Liver (tissue), 9 donors: ENCODE measurements around the gene CYB5A. TPM values are rescaled to one million over a fixed set of nuclear protein-coding genes. Genes with fewer than 3 reads are reported as not detected.

Experiments used
- DNase-seq: peaks from one replicate; pipeline ENCODE4 v3.0.0-alpha.2; 2017; ENCODE audit warnings: low spot score
- H3K27ac ChIP-seq, 2 donors: one replicate each; pipeline ENCODE4 v1.7.0; 2013; ENCODE audit warnings: inconsistent platforms in 2 of 2, low read length in 2 of 2, control low read depth in 1 of 2, low read depth in 1 of 2, mild to moderate bottlenecking in 1 of 2
- H3K27me3 ChIP-seq, 4 donors: one replicate each; pipeline versions ENCODE4 v1.6.1 to v1.7.0; 2013; ENCODE audit warnings: low read length in 3 of 4, inconsistent platforms in 1 of 4, mild to moderate bottlenecking in 1 of 4, moderate library complexity in 1 of 4; ENCODE audit not compliant: control insufficient read depth in 4 of 4, insufficient read depth in 4 of 4
- H3K36me3 ChIP-seq, 4 donors: one replicate each; pipeline versions ENCODE4 v1.6.1 to v1.7.0; 2013; ENCODE audit warnings: low read length in 3 of 4, mild to moderate bottlenecking in 3 of 4, low read depth in 1 of 4, moderate library complexity in 1 of 4; ENCODE audit not compliant: control insufficient read depth in 4 of 4, insufficient read depth in 3 of 4
- H3K4me1 ChIP-seq, 4 donors: one replicate each; pipeline versions ENCODE4 v1.6.1 to v1.7.0; 2013; ENCODE audit warnings: low read length in 3 of 4, mild to moderate bottlenecking in 3 of 4, moderate library complexity in 1 of 4; ENCODE audit not compliant: control insufficient read depth in 4 of 4, insufficient read depth in 4 of 4
- H3K4me3 ChIP-seq, 3 donors: one replicate each; pipeline versions ENCODE4 v1.6.1 to v1.7.0; 2013; ENCODE audit warnings: low read length in 3 of 3, control low read depth in 1 of 3, low read depth in 1 of 3, mild to moderate bottlenecking in 1 of 3
- H3K9ac ChIP-seq, 2 donors: one replicate each; pipeline ENCODE4 v1.7.0; 2013; ENCODE audit warnings: low read length in 2 of 2, mild to moderate bottlenecking in 2 of 2, moderate library complexity in 2 of 2, control low read depth in 1 of 2, low read depth in 1 of 2
- H3K9me3 ChIP-seq, 4 donors: one replicate each; pipeline versions ENCODE4 v1.6.1 to v1.7.0; 2013; ENCODE audit warnings: low read length in 3 of 4; ENCODE audit not compliant: control insufficient read depth in 4 of 4
- EGR1 ChIP-seq, 2 donors: IDR thresholded peaks; 2 replicates each; pipeline ENCODE4 v1.6.1; 2016 to 2018; ENCODE audit warnings: antibody characterized with exemption in 2 of 2, low read depth in 2 of 2
- FOXA1 ChIP-seq: IDR thresholded peaks from 2 replicates; pipeline ENCODE4 v1.6.1; 2016; ENCODE audit warnings: antibody characterized with exemption
- FOXA2 ChIP-seq: IDR thresholded peaks from 2 replicates; pipeline ENCODE4 v1.6.1; 2016; ENCODE audit warnings: antibody characterized with exemption
- HNF4A ChIP-seq, 2 donors: conservative IDR thresholded peaks; 2 replicates each; pipeline ENCODE4 v1.6.1; 2016; ENCODE audit warnings: antibody characterized with exemption in 2 of 2, mild to moderate bottlenecking in 2 of 2
- HNF4G ChIP-seq: IDR thresholded peaks from 2 replicates; pipeline ENCODE4 v1.6.1; 2016; ENCODE audit warnings: antibody characterized with exemption
- JUND ChIP-seq, 2 donors: IDR thresholded peaks; 2 replicates each; pipeline ENCODE4 v1.6.1; 2016; ENCODE audit warnings: antibody characterized with exemption in 2 of 2
- NR2F2 ChIP-seq: IDR thresholded peaks from 2 replicates; pipeline ENCODE4 v1.6.1; 2016; ENCODE audit warnings: antibody characterized with exemption
- RXRA ChIP-seq, 2 donors: IDR thresholded peaks; 2 replicates each; pipeline ENCODE4 v1.6.1; 2017 to 2018; ENCODE audit warnings: antibody characterized with exemption in 2 of 2, mild to moderate bottlenecking in 1 of 2
- SP1 ChIP-seq: IDR thresholded peaks from 2 replicates; pipeline ENCODE4 v1.6.1; 2018; ENCODE audit warnings: antibody characterized with exemption, mild to moderate bottlenecking
- TAF1 ChIP-seq: conservative IDR thresholded peaks from 2 replicates; pipeline ENCODE4 v1.6.1; 2016; ENCODE audit warnings: antibody characterized with exemption, mild to moderate bottlenecking
- YY1 ChIP-seq: IDR thresholded peaks from 2 replicates; pipeline ENCODE4 v1.6.1; 2016; ENCODE audit warnings: antibody characterized with exemption, mild to moderate bottlenecking
- WGBS: extraction: QIAGEN DNeasy Blood & Tissue Kit; methylation state at CpG from one replicate; pipeline ENCODE4 v1.1.7; 2013; 5-methylcytosine and 5-hydroxymethylcytosine counted together
- polyA plus RNA-seq, 2 donors: library from polyadenylated mRNA; stranded (reverse) in 1 of 2; unstranded in 1 of 2; fragments of 200-250 nt in 1 of 2; fragments of >200 nt in 1 of 2; fragmentation: Nextera tagmentation in 1 of 2; extraction: Ambion mirVana in 1 of 2; gene quantifications; one replicate each; pipeline versions ENCODE4 v1.2.1 to v1.2.3, GENCODE V29; 2013 to 2015
- total RNA-seq, 2 donors: library from RNA; depleted of rRNA; stranded (reverse); fragments of >200 nt; gene quantifications; one replicate each; pipeline ENCODE4 v1.2.3, GENCODE V29; 2014
- TF ChIP-seq, protein P1 (sequence below): IDR thresholded peaks from 2 replicates; pipeline ENCODE4 v1.6.1; 2016; ENCODE audit warnings: antibody characterized with exemption, mild to moderate bottlenecking
- TF ChIP-seq, protein P2 (sequence below): IDR thresholded peaks from 2 replicates; pipeline ENCODE4 v1.6.1; 2016; ENCODE audit warnings: antibody characterized with exemption
- TF ChIP-seq, protein P3 (sequence below): IDR thresholded peaks from 2 replicates; pipeline ENCODE4 v1.6.1; 2016; ENCODE audit warnings: antibody characterized with exemption
- TF ChIP-seq, protein P4 (sequence below): IDR thresholded peaks from 2 replicates; pipeline ENCODE4 v1.6.1; 2016; ENCODE audit warnings: antibody characterized with exemption
- donor health status: healthy.
- donor health status: healthy.
- donor health status: healthy.
- donor health status: healthy.
- donor health status: healthy.

The CYB5A gene
- total and polyA plus RNA-seq, 4 donors = 277 to 2,022 (median 1,122) TPM

DNA sequence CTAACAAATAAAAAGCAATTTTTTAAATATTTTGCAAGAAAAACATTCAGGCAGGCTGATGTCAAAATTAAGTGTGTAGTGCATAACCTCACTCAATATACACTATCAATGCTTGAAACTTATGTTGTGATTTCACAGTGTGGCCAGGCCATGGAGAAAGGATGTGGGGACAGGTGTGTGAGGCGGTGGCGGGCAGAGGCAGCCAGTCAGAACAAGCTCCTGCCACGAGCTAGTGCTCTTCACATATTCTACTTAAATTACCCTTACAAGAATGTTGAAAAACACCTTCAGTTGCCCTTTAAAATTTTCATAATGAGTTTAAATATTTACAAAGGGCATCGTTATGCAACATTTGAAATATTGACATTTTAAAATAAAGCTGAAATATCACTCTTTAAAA is 43.2 kb downstream of the CYB5A start:
- peaks cover 3 to 16% (median 5%) of the 10 kb centered on the region in 4 donors for H3K36me3 ChIP-seq
- peak overlapping the region; percentile 75 to 97 for H3K27ac ChIP-seq
- H3K4me3 ChIP-seq = no peak overlapping the region
- no peak for DNase-seq
- no peaks in the 10 kb centered on the region for H3K9me3 ChIP-seq
- no peak for TF ChIP-seq HNF4A (conservative IDR thresholded peaks at IDR 0.05)
- no peak for TF ChIP-seq JUND (IDR thresholded peaks at IDR 0.05)
- TF ChIP-seq FOXA1 = no peak
- H3K4me1 ChIP-seq = peaks cover 18 to 61% (median 50%) of the 10 kb centered on the region in 4 donors
- no peak overlapping the region for H3K9ac ChIP-seq
- 52% methylated on average over 4 of the region's 4 CpGs for WGBS
- no peaks in the 10 kb centered on the region for H3K27me3 ChIP-seq

DNA sequence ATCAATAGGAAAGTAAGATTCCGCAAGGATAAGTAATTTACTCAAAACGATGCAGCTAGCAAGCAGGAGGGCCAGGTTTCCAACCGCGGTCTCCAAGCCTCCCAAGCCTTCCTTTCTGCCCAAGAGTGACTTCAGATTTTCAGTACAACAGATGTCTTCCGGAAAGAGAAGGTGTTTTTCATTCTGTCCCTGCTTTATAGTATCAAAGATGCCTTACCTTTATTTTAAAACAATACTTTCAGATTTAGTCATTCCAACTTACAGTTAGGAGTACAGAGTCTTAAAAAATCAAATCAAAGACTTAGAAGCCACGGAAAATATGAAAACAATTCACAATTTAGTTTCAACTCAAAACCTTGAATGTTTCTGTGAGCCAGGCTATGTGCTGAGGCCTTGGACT is 43.6 kb downstream of the CYB5A start:
- Histone ChIP-seq H3K9ac (no peak overlapping the region), H3K27ac (peak overlapping the region; percentile 75 to 97), H3K27me3 (no peaks in the 10 kb centered on the region), H3K9me3 (no peaks in the 10 kb centered on the region), H3K36me3 (peaks cover 3 to 12% (median 4%) of the 10 kb centered on the region in 4 donors), H3K4me3 (no peak overlapping the region), H3K4me1 (peaks cover 17 to 59% (median 49%) of the 10 kb centered on the region in 4 donors)
- no peak for DNase-seq
- TF ChIP-seq EGR1 (IDR thresholded peaks at IDR 0.05; ENCODE audit: low read depth in 2 of 2) = no peak
- WGBS = 95% methylated on average over 6 of the region's 6 CpGs

DNA sequence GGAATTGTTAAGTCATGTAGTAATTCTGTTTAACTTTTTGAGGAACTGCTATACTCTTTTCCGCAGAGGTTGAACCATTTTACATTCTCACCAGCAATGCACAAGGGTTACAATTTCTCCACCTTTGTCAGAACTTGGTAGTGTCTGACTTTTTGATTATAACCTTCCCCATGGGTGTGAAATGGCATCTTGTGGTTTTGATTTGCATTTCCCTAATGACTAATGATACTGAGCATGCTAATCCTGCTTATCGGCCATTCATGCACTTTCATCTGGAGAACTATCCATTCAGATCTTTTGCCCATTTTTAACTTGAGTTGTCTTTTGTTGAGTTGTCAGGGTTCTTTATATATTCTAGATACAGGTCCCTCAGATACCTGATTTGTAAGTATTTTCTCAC is 47.2 kb downstream of the CYB5A start:
- 94% methylated on average over 2 of the region's 2 CpGs for WGBS
- no peak for TF ChIP-seq RXRA (IDR thresholded peaks at IDR 0.05)
- TF ChIP-seq FOXA2 = no peak
- TF ChIP-seq HNF4G = no peak
- TF ChIP-seq, protein P1, sequence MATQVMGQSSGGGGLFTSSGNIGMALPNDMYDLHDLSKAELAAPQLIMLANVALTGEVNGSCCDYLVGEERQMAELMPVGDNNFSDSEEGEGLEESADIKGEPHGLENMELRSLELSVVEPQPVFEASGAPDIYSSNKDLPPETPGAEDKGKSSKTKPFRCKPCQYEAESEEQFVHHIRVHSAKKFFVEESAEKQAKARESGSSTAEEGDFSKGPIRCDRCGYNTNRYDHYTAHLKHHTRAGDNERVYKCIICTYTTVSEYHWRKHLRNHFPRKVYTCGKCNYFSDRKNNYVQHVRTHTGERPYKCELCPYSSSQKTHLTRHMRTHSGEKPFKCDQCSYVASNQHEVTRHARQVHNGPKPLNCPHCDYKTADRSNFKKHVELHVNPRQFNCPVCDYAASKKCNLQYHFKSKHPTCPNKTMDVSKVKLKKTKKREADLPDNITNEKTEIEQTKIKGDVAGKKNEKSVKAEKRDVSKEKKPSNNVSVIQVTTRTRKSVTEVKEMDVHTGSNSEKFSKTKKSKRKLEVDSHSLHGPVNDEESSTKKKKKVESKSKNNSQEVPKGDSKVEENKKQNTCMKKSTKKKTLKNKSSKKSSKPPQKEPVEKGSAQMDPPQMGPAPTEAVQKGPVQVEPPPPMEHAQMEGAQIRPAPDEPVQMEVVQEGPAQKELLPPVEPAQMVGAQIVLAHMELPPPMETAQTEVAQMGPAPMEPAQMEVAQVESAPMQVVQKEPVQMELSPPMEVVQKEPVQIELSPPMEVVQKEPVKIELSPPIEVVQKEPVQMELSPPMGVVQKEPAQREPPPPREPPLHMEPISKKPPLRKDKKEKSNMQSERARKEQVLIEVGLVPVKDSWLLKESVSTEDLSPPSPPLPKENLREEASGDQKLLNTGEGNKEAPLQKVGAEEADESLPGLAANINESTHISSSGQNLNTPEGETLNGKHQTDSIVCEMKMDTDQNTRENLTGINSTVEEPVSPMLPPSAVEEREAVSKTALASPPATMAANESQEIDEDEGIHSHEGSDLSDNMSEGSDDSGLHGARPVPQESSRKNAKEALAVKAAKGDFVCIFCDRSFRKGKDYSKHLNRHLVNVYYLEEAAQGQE = no peak
- TF ChIP-seq TAF1 = no peak
- no peak for TF ChIP-seq HNF4A (conservative IDR thresholded peaks at IDR 0.05)
- no peak for TF ChIP-seq EGR1 (IDR thresholded peaks at IDR 0.05; ENCODE audit: low read depth in 2 of 2)
- no peak for TF ChIP-seq NR2F2
- TF ChIP-seq YY1 = no peak
- TF ChIP-seq, protein P2, sequence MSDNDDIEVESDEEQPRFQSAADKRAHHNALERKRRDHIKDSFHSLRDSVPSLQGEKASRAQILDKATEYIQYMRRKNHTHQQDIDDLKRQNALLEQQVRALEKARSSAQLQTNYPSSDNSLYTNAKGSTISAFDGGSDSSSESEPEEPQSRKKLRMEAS = no peak
- TF ChIP-seq, protein P3, sequence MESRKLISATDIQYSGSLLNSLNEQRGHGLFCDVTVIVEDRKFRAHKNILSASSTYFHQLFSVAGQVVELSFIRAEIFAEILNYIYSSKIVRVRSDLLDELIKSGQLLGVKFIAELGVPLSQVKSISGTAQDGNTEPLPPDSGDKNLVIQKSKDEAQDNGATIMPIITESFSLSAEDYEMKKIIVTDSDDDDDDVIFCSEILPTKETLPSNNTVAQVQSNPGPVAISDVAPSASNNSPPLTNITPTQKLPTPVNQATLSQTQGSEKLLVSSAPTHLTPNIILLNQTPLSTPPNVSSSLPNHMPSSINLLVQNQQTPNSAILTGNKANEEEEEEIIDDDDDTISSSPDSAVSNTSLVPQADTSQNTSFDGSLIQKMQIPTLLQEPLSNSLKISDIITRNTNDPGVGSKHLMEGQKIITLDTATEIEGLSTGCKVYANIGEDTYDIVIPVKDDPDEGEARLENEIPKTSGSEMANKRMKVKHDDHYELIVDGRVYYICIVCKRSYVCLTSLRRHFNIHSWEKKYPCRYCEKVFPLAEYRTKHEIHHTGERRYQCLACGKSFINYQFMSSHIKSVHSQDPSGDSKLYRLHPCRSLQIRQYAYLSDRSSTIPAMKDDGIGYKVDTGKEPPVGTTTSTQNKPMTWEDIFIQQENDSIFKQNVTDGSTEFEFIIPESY = no peak
- no peak for TF ChIP-seq SP1
- TF ChIP-seq, protein P4, sequence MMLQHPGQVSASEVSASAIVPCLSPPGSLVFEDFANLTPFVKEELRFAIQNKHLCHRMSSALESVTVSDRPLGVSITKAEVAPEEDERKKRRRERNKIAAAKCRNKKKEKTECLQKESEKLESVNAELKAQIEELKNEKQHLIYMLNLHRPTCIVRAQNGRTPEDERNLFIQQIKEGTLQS = no peak
- TF ChIP-seq JUND (IDR thresholded peaks at IDR 0.05) = no peak
- no peaks in the 10 kb centered on the region for H3K9me3 ChIP-seq

More for the DNA sequence above, 47.2 kb downstream of the CYB5A start:
- H3K9ac ChIP-seq = no peak overlapping the region
- H3K27me3 ChIP-seq = no peaks in the 10 kb centered on the region
- peaks cover 12 to 54% (median 43%) of the 10 kb centered on the region in 4 donors for H3K4me1 ChIP-seq
- H3K4me3 ChIP-seq = no peak overlapping the region
- no peak overlapping the region for H3K27ac ChIP-seq
- no peak for DNase-seq
- H3K36me3 ChIP-seq = no peaks in the 10 kb centered on the region
